HUDEP-2 (cell line): ENCODE results near the gene PCGF6.
A peak's percentile ranks its signal among the peaks of the same experiment; 100 is the strongest.
"Not testable (repeated sequence)": the region's sequence is repeated elsewhere in the genome, so short reads cannot be mapped to it uniquely, and the experiment has no call there.

Experiments
- DNase-seq, 76 experiments: peaks; one replicate each; lab custom pipeline; 2025; ENCODE audit not compliant: unreplicated experiment in 76 of 76; lab: John Stamatoyannopoulos, UW

The PCGF6 gene

GRCh38 chr10:103350517-103351260 lies at the start of gene PCGF6:
Gene PCGF6, minus strand, starts transcription at chr10:103351140. Its CDS starts 74 bp downstream, at chr10:103351066.
- peak in 73 of 76 experiments; percentile 11 to 83 (median 65) for DNase-seq

- DNase-seq, result peak in 1 of 76 experiments; percentile 4
Measured at GRCh38 chr10:103397191-103397825, 46.4 kb upstream of the PCGF6 start.

- DNase-seq, result no peak
Measured at GRCh38 chr10:103396789-103397087, 45.8 kb upstream of the PCGF6 start.

GRCh38 chr10:103396067-103396788 lies 45.3 kb upstream of the PCGF6 start, which contains the start of the genes ATP5MK and PDCD11:
Gene ATP5MK, minus strand, starts transcription at chr10:103396475. Its CDS starts 4,018 bp downstream, at chr10:103392457.
Gene PDCD11, plus strand, starts transcription at chr10:103396626. Its CDS starts 1,801 bp downstream, at chr10:103398427.
- peak; percentile 30 to 99 (median 94) for DNase-seq

- peak in 3 of 76 experiments; percentile 0 to 26 (median 9) for DNase-seq
Measured at GRCh38 chr10:103395754-103396066, 44.8 kb upstream of the PCGF6 start.

GRCh38 chr10:103394180-103394579 lies 43.2 kb upstream of the PCGF6 start:
- DNase-seq, result peak in 70 of 76 experiments; percentile 1 to 92 (median 58)

- no peak for DNase-seq
Measured at GRCh38 chr10:103382769-103383168, 31.8 kb upstream of the PCGF6 start.

- DNase-seq, result no peak
Measured at GRCh38 chr10:103374263-103374662, 23.3 kb upstream of the PCGF6 start.

GRCh38 chr10:103373544-103373943 lies 22.6 kb upstream of the PCGF6 start:
- DNase-seq, result no peak

GRCh38 chr10:103367782-103368518 lies 17.0 kb upstream of the PCGF6 start, which contains the start of gene TAF5:
Gene TAF5, plus strand, starts transcription at chr10:103367976. Its CDS starts 14 bp downstream, at chr10:103367990.
- peak; percentile 31 to 96 (median 86) for DNase-seq

GRCh38 chr10:103367379-103367781 lies 16.4 kb upstream of the PCGF6 start:
- DNase-seq, result peak in 4 of 76 experiments; percentile 23 to 28 (median 26)

- DNase-seq, result not testable (repeated sequence)
Measured at GRCh38 chr10:103360791-103361190, 9.9 kb upstream of the PCGF6 start.

- not testable (repeated sequence) for DNase-seq
Measured at GRCh38 chr10:103359493-103359892, 8.6 kb upstream of the PCGF6 start.

GRCh38 chr10:103355906-103356599 lies 5.1 kb upstream of the PCGF6 start:
- no peak for DNase-seq

- DNase-seq, result not testable (repeated sequence)
Measured at GRCh38 chr10:103354567-103354966, 3.6 kb upstream of the PCGF6 start.

GRCh38 chr10:103353281-103353680 lies 2.3 kb upstream of the PCGF6 start:
- DNase-seq, result peak in 4 of 76 experiments; percentile 2 to 28 (median 6)

- no peak for DNase-seq
Measured at GRCh38 chr10:103350175-103350516, 794 bp downstream of the PCGF6 start.

GRCh38 chr10:103336370-103336769 lies 14.6 kb downstream of the PCGF6 start:
- no peak for DNase-seq

GRCh38 chr10:103334567-103334966 lies 16.4 kb downstream of the PCGF6 start:
- no peak for DNase-seq

- peak in 2 of 76 experiments; percentile 1 to 8 for DNase-seq
Measured at GRCh38 chr10:103333934-103334520, 16.9 kb downstream of the PCGF6 start.
